Panc1 (cell line): ENCODE measurements around the gene NPEPL1.

Experiments used
- CTCF ChIP-seq: fragments of 450-650 bp; IDR thresholded peaks from 2 replicates; pipeline ENCODE4 v1.5.1; 2017; ENCODE audit warnings: mild to moderate bottlenecking
- POLR2AphosphoS5 ChIP-seq: IDR thresholded peaks from 2 replicates; pipeline ENCODE4 v1.6.1; 2012; ENCODE audit warnings: mild to moderate bottlenecking, low read depth, low read length, moderate library complexity

- TF ChIP-seq CTCF (no peak), POLR2AphosphoS5 (no peak)
These were observed 17.4 kb upstream of the NPEPL1 start for GRCh38 chr20:58675146-58675584.
